Stomach (tissue), 9 donors: ENCODE measurements around the gene SPACA4. TPM values are rescaled to one million over a fixed set of nuclear protein-coding genes. Genes with fewer than 3 reads are reported as not detected.
A peak's percentile ranks its signal among the peaks of the same experiment; 100 is the strongest.

Experiments used
- DNase-seq, 2 donors: peaks; one replicate each; pipeline versions ENCODE4 v3.0.0 to v3.0.0-alpha.2; 2013 to 2019
- H3K27ac ChIP-seq, 5 donors: fragments of 200-600 bp in 4 of 5; sonication (generic) in 4 of 5; one replicate each; pipeline ENCODE4 v1.5.1; 2013 to 2019; ENCODE audit warnings: mild to moderate bottlenecking in 1 of 5, moderate library complexity in 1 of 5
- H3K27me3 ChIP-seq, 3 donors: fragments of 200-600 bp; sonication (generic); one replicate each; pipeline ENCODE4 v1.5.1; 2017 to 2019; ENCODE audit warnings: mixed run types in 1 of 3
- H3K36me3 ChIP-seq, 4 donors: fragments of 200-600 bp; sonication (generic); 1 replicate in 3 of 4; 2 replicates in 1 of 4; pipeline ENCODE4 v1.5.1; 2016 to 2019
- H3K4me1 ChIP-seq, 4 donors: fragments of 200-600 bp; sonication (generic); one replicate each; pipeline ENCODE4 v1.5.1; 2016 to 2019
- H3K4me3 ChIP-seq, 4 donors: fragments of 200-600 bp; sonication (generic) in 3 of 4; one replicate each; pipeline ENCODE4 v1.5.1; 2016 to 2019; ENCODE audit warnings: mild to moderate bottlenecking in 1 of 4
- H3K9me3 ChIP-seq, 4 donors: fragments of 200-600 bp; sonication (generic); one replicate each; pipeline ENCODE4 v1.5.1; 2016 to 2019
- CTCF ChIP-seq, 7 experiments: fragments of 450-650 bp in 4 of 7; fragments of 200-600 bp in 3 of 7; sonication (generic) in 3 of 7; IDR thresholded peaks; one replicate each; pipeline ENCODE4 v1.5.1; 2016 to 2019; ENCODE audit warnings: antibody characterized with exemption in 7 of 7, control low read depth in 2 of 7, mild to moderate bottlenecking in 1 of 7
- EP300 ChIP-seq: sonication (generic); formaldehyde crosslinking; IDR thresholded peaks from one replicate; pipeline ENCODE4 v1.6.1; 2017; ENCODE audit warnings: antibody characterized with exemption
- POLR2A ChIP-seq, 4 donors: fragments of 450-650 bp; IDR thresholded peaks; one replicate each; pipeline ENCODE4 v1.6.1; 2016; ENCODE audit warnings: antibody characterized with exemption in 4 of 4, control low read depth in 2 of 4, mild to moderate bottlenecking in 1 of 4, moderate library complexity in 1 of 4
- POLR2AphosphoS5 ChIP-seq, 3 donors: sonication (generic); formaldehyde crosslinking; IDR thresholded peaks; one replicate each; pipeline ENCODE4 v1.6.1; 2016; ENCODE audit warnings: antibody characterized with exemption in 3 of 3
- WGBS, 5 donors: extraction: QIAGEN DNeasy Blood & Tissue Kit in 3 of 5; methylation state at CpG; one replicate each; pipeline versions ENCODE4 v1.1.5 to v1.1.7; 2013 to 2018; 5-methylcytosine and 5-hydroxymethylcytosine counted together
- intact Hi-C: fragments of 100-400 bp; cut with DNase I; formaldehyde crosslinking; loops from one replicate; pipeline ENCODE4 v1.15.1; 2023; ENCODE audit warnings: low total_unique reads
- polyA plus RNA-seq, 3 donors: library from polyadenylated mRNA; stranded (reverse); fragments of 200-250 nt; gene quantifications; one replicate each; pipeline ENCODE4 v1.2.3, GENCODE V29; 2013
- total RNA-seq, 5 donors: library from RNA; depleted of rRNA; stranded (reverse); fragments of >200 nt; gene quantifications; one replicate each; pipeline versions ENCODE4 v1.1.0 to v1.2.3, GENCODE V29; 2014 to 2016
- donor health status: healthy with polysubstance abuse.
- donor health status: Bipolar disorder and iron deficiency.
- donor health status: healthy.

SPACA4 gene
- total and polyA plus RNA-seq, 8 donors, result not detected

- H3K27me3 ChIP-seq, result no peaks in the 10 kb centered on the region
- H3K4me3 ChIP-seq, result no peak overlapping the region
- no peaks in the 10 kb centered on the region for H3K36me3 ChIP-seq
- intact Hi-C loops, result no loop called here
- peaks cover 0 to 14% (median 9%) of the 10 kb centered on the region in 4 donors for H3K4me1 ChIP-seq
- H3K27ac ChIP-seq, result no peak overlapping the region
- 88 to 91% (median 89%) methylated on average over 12 of the region's 12 CpGs for WGBS, 5 donors
- TF ChIP-seq POLR2A (IDR thresholded peaks at IDR 0.05), result no peak
- DNase-seq, result no peak
- H3K9me3 ChIP-seq, result no peaks in the 10 kb centered on the region
Observed at GRCh38 chr19:48650974-48651682, 44.6 kb downstream of the SPACA4 start.

DNA sequence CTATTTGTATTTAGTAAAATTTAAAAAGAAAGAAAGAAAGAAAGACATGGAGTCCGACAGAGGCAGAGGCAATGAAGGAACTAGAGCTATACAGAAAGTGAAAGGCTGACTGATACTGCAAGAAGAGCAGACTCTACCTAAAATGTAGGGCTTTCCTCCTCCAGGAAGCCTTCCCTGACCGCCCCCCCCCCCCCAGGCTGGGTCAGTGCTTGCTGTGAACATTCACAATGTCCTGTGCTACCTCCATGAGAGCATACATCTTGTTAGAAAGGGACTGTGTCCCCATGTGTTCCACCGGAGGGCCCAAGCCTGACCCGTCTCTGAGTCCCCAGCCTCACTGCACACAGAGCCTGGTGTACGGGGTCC, 45.1 kb downstream of the SPACA4 start:
- no peak for DNase-seq
- Histone ChIP-seq H3K27me3 (no peaks in the 10 kb centered on the region), H3K4me3 (no peak overlapping the region), H3K4me1 (peaks cover 0 to 8% (median 5%) of the 10 kb centered on the region in 4 donors), H3K36me3 (no peaks in the 10 kb centered on the region), H3K27ac (no peak overlapping the region), H3K9me3 (no peaks in the 10 kb centered on the region)
- intact Hi-C loops, result no loop called here
- TF ChIP-seq CTCF (IDR thresholded peaks at IDR 0.05) (no peak), POLR2A (IDR thresholded peaks at IDR 0.05) (no peak), POLR2AphosphoS5 (IDR thresholded peaks at IDR 0.05) (no peak), EP300 (no peak)
- WGBS, 5 donors, result 71 to 98% (median 89%) methylated on average over 5 of the region's 5 CpGs

- no peaks in the 10 kb centered on the region for H3K27me3 ChIP-seq
- no peaks in the 10 kb centered on the region for H3K9me3 ChIP-seq
- H3K27ac ChIP-seq, result no peak overlapping the region
- H3K4me1 ChIP-seq, result peaks cover 0 to 5% (median 2%) of the 10 kb centered on the region in 4 donors
- no peak overlapping the region for H3K4me3 ChIP-seq
- H3K36me3 ChIP-seq, result no peaks in the 10 kb centered on the region
- no peak for TF ChIP-seq POLR2AphosphoS5 (IDR thresholded peaks at IDR 0.05)
- no peak for TF ChIP-seq CTCF (IDR thresholded peaks at IDR 0.05)
- TF ChIP-seq POLR2A (IDR thresholded peaks at IDR 0.05), result no peak
- TF ChIP-seq EP300, result no peak
- 39 to 63% (median 42%) methylated on average over 9 to 11 of the region's 11 CpGs for WGBS, 5 donors
- intact Hi-C loops, result no loop called here
- DNase-seq, result peak in 1 of 2 donors; percentile 68
Observed at GRCh38 chr19:48654299-48655059, 47.9 kb downstream of the SPACA4 start.

DNA sequence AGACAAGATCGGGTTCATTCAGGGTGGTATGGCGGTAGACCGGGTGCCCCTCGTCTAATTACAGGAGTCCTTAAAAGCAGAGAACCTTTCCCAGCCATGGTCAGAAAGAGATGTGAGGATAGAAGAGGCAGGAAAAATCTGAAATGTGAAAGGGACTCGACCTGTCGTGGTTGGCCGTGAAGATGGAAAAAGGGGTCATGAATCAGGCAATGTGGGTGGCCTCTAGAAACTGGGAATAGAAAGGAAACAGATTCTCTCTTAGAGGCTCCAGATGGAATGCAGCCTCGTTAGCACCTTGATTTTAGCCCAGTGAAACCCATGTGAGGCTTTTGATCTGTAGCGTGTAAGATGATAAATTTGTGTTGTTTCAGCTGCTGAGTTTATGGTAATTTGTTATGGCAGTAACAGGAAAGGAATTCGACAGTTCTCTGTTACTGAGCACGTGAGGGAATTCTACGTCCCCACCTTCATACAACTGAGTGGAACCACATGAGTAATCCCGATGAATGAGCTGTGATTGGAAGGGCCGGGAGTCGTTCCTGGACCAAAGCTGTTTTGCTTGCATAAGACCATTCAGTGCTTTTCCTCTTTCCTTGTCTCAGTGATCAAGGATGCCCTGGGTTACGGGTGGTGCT, 50.4 kb downstream of the SPACA4 start:
- WGBS, 5 donors, result 47 to 60% (median 54%) methylated on average over 16 of the region's 16 CpGs
- Histone ChIP-seq H3K27ac (no peak overlapping the region), H3K4me1 (peaks cover 0 to 22% (median 8%) of the 10 kb centered on the region in 4 donors), H3K9me3 (no peaks in the 10 kb centered on the region), H3K36me3 (no peaks in the 10 kb centered on the region), H3K4me3 (no peak overlapping the region), H3K27me3 (no peaks in the 10 kb centered on the region)
- peak in 1 of 2 donors; percentile 79 for DNase-seq
- no peak for TF ChIP-seq POLR2AphosphoS5 (IDR thresholded peaks at IDR 0.05)
- TF ChIP-seq CTCF (IDR thresholded peaks at IDR 0.05), result no peak
- no peak for TF ChIP-seq POLR2A (IDR thresholded peaks at IDR 0.05)
- no peak for TF ChIP-seq EP300
- intact Hi-C loops, result no loop called here

Other genes with a start within 250 kb of the SPACA4 start
- 10 to 100 TPM in 4 of 5 donors, 1 to 10 TPM in 1; 9.4 to 33.3 (median 12.3) TPM for gene TMEM143, start 242.8 kb upstream of the SPACA4 start, total RNA-seq
- gene TMEM143, start 242.8 kb upstream of the SPACA4 start, polyA plus RNA-seq, result 1 to 10 TPM; 4.2 to 8.6 (median 7.8) TPM
- not detected for gene SYNGR4, start 242.4 kb upstream of the SPACA4 start, total RNA-seq
- not detected for gene SYNGR4, start 242.4 kb upstream of the SPACA4 start, polyA plus RNA-seq
- 100 to 1,000 TPM in 1 of 5 donors, 10 to 100 TPM in 4; 45.8 to 123 (median 67.7) TPM for gene KDELR1, start 215.2 kb upstream of the SPACA4 start, total RNA-seq
- 10 to 100 TPM; 69.8 to 93.8 (median 72.0) TPM for gene KDELR1, start 215.2 kb upstream of the SPACA4 start, polyA plus RNA-seq
- gene GRIN2D, start 213.1 kb upstream of the SPACA4 start, total RNA-seq, result 1 to 10 TPM in 1 of 5 donors, under 1 TPM in 2, not detected in 2; 0.14 to 1.8 (median 0.37) TPM
- under 1 TPM in 2 of 3 donors, not detected in 1; 0.06 to 0.10 TPM for gene GRIN2D, start 213.1 kb upstream of the SPACA4 start, polyA plus RNA-seq
- 10 to 100 TPM in 4 of 5 donors, 1 to 10 TPM in 1; 5.8 to 49.4 (median 18.5) TPM for gene GRWD1, start 160.8 kb upstream of the SPACA4 start, total RNA-seq
- gene GRWD1, start 160.8 kb upstream of the SPACA4 start, polyA plus RNA-seq, result 10 to 100 TPM in 2 of 3 donors, 1 to 10 TPM in 1; 7.6 to 13.9 (median 12.8) TPM
- 1 to 10 TPM in 2 of 5 donors, under 1 TPM in 1, not detected in 2; 0.92 to 4.6 (median 1.0) TPM for gene KCNJ14, start 151.2 kb upstream of the SPACA4 start, total RNA-seq
- gene KCNJ14, start 151.2 kb upstream of the SPACA4 start, polyA plus RNA-seq, result under 1 TPM in 2 of 3 donors, not detected in 1; 0.19 to 0.75 TPM
- gene CYTH2, start 137.4 kb upstream of the SPACA4 start, total RNA-seq, result 100 to 1,000 TPM in 2 of 5 donors, 10 to 100 TPM in 3; 39.3 to 229 (median 75.9) TPM
- gene CYTH2, start 137.4 kb upstream of the SPACA4 start, polyA plus RNA-seq, result 10 to 100 TPM; 46.3 to 63.7 (median 48.8) TPM
- gene LMTK3, start 94.9 kb upstream of the SPACA4 start, total RNA-seq, result 10 to 100 TPM in 1 of 5 donors, 1 to 10 TPM in 1, under 1 TPM in 2, not detected in 1; 0.45 to 23.5 (median 1.1) TPM
- 1 to 10 TPM; 1.1 to 3.5 (median 2.8) TPM for gene LMTK3, start 94.9 kb upstream of the SPACA4 start, polyA plus RNA-seq
- gene SULT2B1, start 54.6 kb upstream of the SPACA4 start, total RNA-seq, result 1 to 10 TPM in 2 of 5 donors, not detected in 3; 2.6 to 3.1 TPM
- gene SULT2B1, start 54.6 kb upstream of the SPACA4 start, polyA plus RNA-seq, result 10 to 100 TPM in 1 of 3 donors, 1 to 10 TPM in 2; 2.0 to 46.8 (median 5.0) TPM
- gene FAM83E, start 8.3 kb downstream of the SPACA4 start, total RNA-seq, result 100 to 1,000 TPM in 2 of 5 donors, 10 to 100 TPM in 3; 17.5 to 275 (median 56.0) TPM
- 10 to 100 TPM; 13.3 to 62.5 (median 15.4) TPM for gene FAM83E, start 8.3 kb downstream of the SPACA4 start, polyA plus RNA-seq
- gene RPL18, start 12.4 kb downstream of the SPACA4 start, total RNA-seq, result 1,000 to 10,000 TPM; 1,272 to 3,316 (median 1,768) TPM
- 1,000 to 10,000 TPM; 2,771 to 3,739 (median 3,620) TPM for gene RPL18, start 12.4 kb downstream of the SPACA4 start, polyA plus RNA-seq
- gene SPHK2, start 12.8 kb downstream of the SPACA4 start, total RNA-seq, result 100 to 1,000 TPM in 1 of 5 donors, 10 to 100 TPM in 4; 10.6 to 156 (median 19.2) TPM
- 10 to 100 TPM in 2 of 3 donors, 1 to 10 TPM in 1; 9.4 to 20.5 (median 19.9) TPM for gene SPHK2, start 12.8 kb downstream of the SPACA4 start, polyA plus RNA-seq
- gene DBP, start 30.6 kb downstream of the SPACA4 start, total RNA-seq, result 10 to 100 TPM in 1 of 5 donors, 1 to 10 TPM in 3, not detected in 1; 7.2 to 21.7 (median 9.7) TPM
- 10 to 100 TPM in 1 of 3 donors, 1 to 10 TPM in 2; 4.2 to 29.0 (median 9.2) TPM for gene DBP, start 30.6 kb downstream of the SPACA4 start, polyA plus RNA-seq
- 10 to 100 TPM in 2 of 5 donors, 1 to 10 TPM in 2, not detected in 1; 1.8 to 33.0 (median 18.1) TPM for gene CA11, start 39.4 kb downstream of the SPACA4 start, total RNA-seq
- gene CA11, start 39.4 kb downstream of the SPACA4 start, polyA plus RNA-seq, result 10 to 100 TPM; 15.7 to 17.7 (median 15.8) TPM
- gene NTN5, start 66.3 kb downstream of the SPACA4 start, total RNA-seq, result not detected
- 1 to 10 TPM in 1 of 3 donors, not detected in 2; 1.3 TPM for gene NTN5, start 66.3 kb downstream of the SPACA4 start, polyA plus RNA-seq
- gene FUT2, start 89.2 kb downstream of the SPACA4 start, total RNA-seq, result 10 to 100 TPM; 23.2 to 42.0 (median 33.2) TPM
- 10 to 100 TPM; 22.7 to 76.8 (median 25.8) TPM for gene FUT2, start 89.2 kb downstream of the SPACA4 start, polyA plus RNA-seq
- 1 to 10 TPM in 1 of 5 donors, under 1 TPM in 1, not detected in 3; 0.55 to 3.6 TPM for gene MAMSTR, start 113.0 kb downstream of the SPACA4 start, total RNA-seq
- 1 to 10 TPM in 2 of 3 donors, under 1 TPM in 1; 0.46 to 1.5 (median 1.5) TPM for gene MAMSTR, start 113.0 kb downstream of the SPACA4 start, polyA plus RNA-seq
- 10 to 100 TPM in 1 of 5 donors, 1 to 10 TPM in 4; 4.7 to 26.8 (median 8.8) TPM for gene RASIP1, start 133.9 kb downstream of the SPACA4 start, total RNA-seq
- 10 to 100 TPM; 11.1 to 44.9 (median 29.3) TPM for gene RASIP1, start 133.9 kb downstream of the SPACA4 start, polyA plus RNA-seq
- gene IZUMO1, start 140.2 kb downstream of the SPACA4 start, total RNA-seq, result 10 to 100 TPM in 2 of 5 donors, under 1 TPM in 1, not detected in 2; 0.73 to 14.3 (median 10.7) TPM
- gene IZUMO1, start 140.2 kb downstream of the SPACA4 start, polyA plus RNA-seq, result 1 to 10 TPM in 1 of 3 donors, under 1 TPM in 1, not detected in 1; 0.62 to 4.0 TPM
- gene FUT1, start 145.9 kb downstream of the SPACA4 start, total RNA-seq, result 10 to 100 TPM in 2 of 5 donors, 1 to 10 TPM in 2, not detected in 1; 7.0 to 54.5 (median 11.1) TPM
- gene FUT1, start 145.9 kb downstream of the SPACA4 start, polyA plus RNA-seq, result 1 to 10 TPM; 7.2 to 7.5 (median 7.2) TPM
- gene FGF21, start 148.8 kb downstream of the SPACA4 start, total RNA-seq, result not detected
- gene FGF21, start 148.8 kb downstream of the SPACA4 start, polyA plus RNA-seq, result not detected
- gene BCAT2, start 204.3 kb downstream of the SPACA4 start, total RNA-seq, result 100 to 1,000 TPM in 1 of 5 donors, 10 to 100 TPM in 4; 22.0 to 320 (median 23.9) TPM
- 10 to 100 TPM; 65.8 to 74.5 (median 68.5) TPM for gene BCAT2, start 204.3 kb downstream of the SPACA4 start, polyA plus RNA-seq
- 10 to 100 TPM in 2 of 5 donors, 1 to 10 TPM in 2, not detected in 1; 2.8 to 41.4 (median 17.3) TPM for gene HSD17B14, start 229.7 kb downstream of the SPACA4 start, total RNA-seq
- 1 to 10 TPM; 5.4 to 9.8 (median 9.4) TPM for gene HSD17B14, start 229.7 kb downstream of the SPACA4 start, polyA plus RNA-seq